ENCODE results near the gene MTAP.

The MTAP gene

GRCh38 chr9:21806644-21807043 is 4.2 kb downstream of the MTAP start:
- no peak for DNase-seq

- DNase-seq, result no peak
These were observed 8.0 kb downstream of the MTAP start for GRCh38 chr9:21810388-21810787.

- DNase-seq, result no peak
These were observed 8.4 kb downstream of the MTAP start for GRCh38 chr9:21810881-21811280.

- no peak for DNase-seq
These were observed 9.5 kb downstream of the MTAP start for GRCh38 chr9:21811914-21812313.

GRCh38 chr9:21812415-21812814 is 10.0 kb downstream of the MTAP start:
- DNase-seq, result no peak

- peak in 3 of 4 experiments; percentile 18 to 50 (median 30) for DNase-seq
These were observed 10.6 kb downstream of the MTAP start for GRCh38 chr9:21812946-21813568.

- peak in 3 of 4 experiments; percentile 10 to 28 (median 21) for DNase-seq
These were observed 11.4 kb downstream of the MTAP start for GRCh38 chr9:21813575-21814473.

GRCh38 chr9:21815643-21816042 is 13.2 kb downstream of the MTAP start:
- DNase-seq, result no peak

- no peak for DNase-seq
These were observed 14.7 kb downstream of the MTAP start for GRCh38 chr9:21817176-21817575.

- no peak for DNase-seq
These were observed 23.2 kb downstream of the MTAP start for GRCh38 chr9:21825637-21826036.

GRCh38 chr9:21828853-21829410 is 26.5 kb downstream of the MTAP start:
- DNase-seq, result no peak

- DNase-seq, result no peak
These were observed 28.2 kb downstream of the MTAP start for GRCh38 chr9:21830589-21830988.

- no peak for DNase-seq
These were observed 29.5 kb downstream of the MTAP start for GRCh38 chr9:21831841-21832509.

GRCh38 chr9:21833090-21833801 is 30.8 kb downstream of the MTAP start:
- no peak for DNase-seq

GRCh38 chr9:21835121-21835520 is 32.7 kb downstream of the MTAP start:
- no peak for DNase-seq

- DNase-seq, result no peak
These were observed 34.2 kb downstream of the MTAP start for GRCh38 chr9:21836437-21837161.

GRCh38 chr9:21837501-21837900 is 35.1 kb downstream of the MTAP start:
- no peak for DNase-seq

GRCh38 chr9:21840647-21841046 is 38.2 kb downstream of the MTAP start:
- no peak for DNase-seq

GRCh38 chr9:21841133-21841532 is 38.7 kb downstream of the MTAP start:
- DNase-seq, result no peak

GRCh38 chr9:21848615-21849014 is 46.2 kb downstream of the MTAP start:
- no peak for DNase-seq

GRCh38 chr9:21852754-21853153 is 50.3 kb downstream of the MTAP start:
- no peak for DNase-seq

- no peak for DNase-seq
These were observed 51.0 kb downstream of the MTAP start for GRCh38 chr9:21853414-21853813.

Data from activated CD4-positive, CD25-positive, alpha-beta regulatory T cell (primary cell).